HepG2 (cell line): Measurements from ENCODE around the gene DEPDC5. TPM values are rescaled to one million over a fixed set of nuclear protein-coding genes. Genes with fewer than 3 reads are reported as not detected.
"Not testable (repeated sequence)": the region's sequence is repeated elsewhere in the genome, so short reads cannot be mapped to it uniquely, and the experiment has no call there.

Source experiments
- ARNT2 ChIP-seq: sonication (generic); formaldehyde crosslinking; IDR thresholded peaks from 2 replicates; pipeline ENCODE4 v1.8.0; 2022; ENCODE audit warnings: mild to moderate bottlenecking, low read depth, missing genetic modification reagents, moderate library complexity
- EP300 ChIP-seq, 3 experiments: sonication (generic) in 1 of 3; formaldehyde crosslinking in 1 of 3; IDR thresholded peaks; 2 replicates each; pipeline versions ENCODE4 v1.5.1 to v1.6.1; 2011 to 2020; ENCODE audit warnings: low read depth in 2 of 3, low read length in 2 of 3, borderline replicate concordance in 1 of 3, improper control_type of control experiment in 1 of 3, mild to moderate bottlenecking in 1 of 3, missing genetic modification reagents in 1 of 3, moderate library complexity in 1 of 3
- ESRRA ChIP-seq: sonication (generic); formaldehyde crosslinking; IDR thresholded peaks from 2 replicates; pipeline ENCODE4 v1.5.1; 2020; ENCODE audit warnings: mild to moderate bottlenecking, low read depth, missing genetic modification reagents
- FOSL2 ChIP-seq: sonication (generic); formaldehyde crosslinking; IDR thresholded peaks from 2 replicates; pipeline ENCODE4 v1.4.0; 2020; ENCODE audit warnings: missing genetic modification reagents
- GATAD2A ChIP-seq: IDR thresholded peaks from 2 replicates; pipeline ENCODE4 v1.6.1; 2016
- HDAC1 ChIP-seq: sonication (generic); formaldehyde crosslinking; IDR thresholded peaks from 2 replicates; pipeline ENCODE4 v1.5.1; 2020; ENCODE audit warnings: mild to moderate bottlenecking, missing genetic modification reagents
- HDAC2 ChIP-seq: sonication (generic); formaldehyde crosslinking; IDR thresholded peaks from 2 replicates; pipeline ENCODE4 v1.4.0; 2020; ENCODE audit warnings: missing genetic modification reagents
- NONO ChIP-seq, 2 experiments: fragments of 450-650 bp in 1 of 2; sonication (generic) in 1 of 2; formaldehyde crosslinking in 1 of 2; IDR thresholded peaks in 1 of 2; conservative IDR thresholded peaks in 1 of 2; 2 replicates each; pipeline versions ENCODE4 v1.6.1 to v1.8.0; 2017 to 2022; ENCODE audit warnings: mild to moderate bottlenecking in 1 of 2, missing genetic modification reagents in 1 of 2, moderate library complexity in 1 of 2
- SALL1 ChIP-seq: sonication (generic); formaldehyde crosslinking; IDR thresholded peaks from 2 replicates; pipeline ENCODE4 v1.8.0; 2022; ENCODE audit warnings: mild to moderate bottlenecking, missing genetic modification reagents
- SPEN ChIP-seq: sonication (generic); formaldehyde crosslinking; IDR thresholded peaks from 2 replicates; pipeline ENCODE4 v1.5.1; 2020; ENCODE audit warnings: low read depth, mild to moderate bottlenecking, missing genetic modification reagents
- ZNF142 ChIP-seq: sonication (generic); formaldehyde crosslinking; IDR thresholded peaks from 2 replicates; pipeline ENCODE4 v1.4.0; 2020; ENCODE audit warnings: missing genetic modification reagents
- ZNF430 ChIP-seq: sonication (generic); formaldehyde crosslinking; IDR thresholded peaks from 2 replicates; pipeline ENCODE4 v1.9.0; 2021; ENCODE audit warnings: mild to moderate bottlenecking, missing genetic modification reagents
- ZNF543 ChIP-seq: sonication (generic); formaldehyde crosslinking; IDR thresholded peaks from 2 replicates; pipeline ENCODE4 v1.4.0; 2020; ENCODE audit warnings: mild to moderate bottlenecking, missing genetic modification reagents
- ZNF556 ChIP-seq: sonication (generic); formaldehyde crosslinking; IDR thresholded peaks from 2 replicates; pipeline ENCODE4 v1.4.0; 2020; ENCODE audit warnings: mild to moderate bottlenecking, missing genetic modification reagents, borderline replicate concordance
- ZNF580 ChIP-seq: IDR thresholded peaks from 2 replicates; pipeline ENCODE4 v1.6.1; 2016; ENCODE audit warnings: low read depth, borderline replicate concordance
- ZNF788 ChIP-seq: sonication (generic); formaldehyde crosslinking; IDR thresholded peaks from 2 replicates; pipeline ENCODE4 v1.5.0; 2020; ENCODE audit warnings: mild to moderate bottlenecking, missing genetic modification reagents, borderline replicate concordance
- polyA plus RNA-seq, 8 experiments: library from polyadenylated mRNA; depleted of rRNA in 3 of 8; stranded (reverse) in 7 of 8; unstranded in 1 of 8; fragments of >200 nt; fragmentation: Illumina TruSeq in 4 of 8; extraction: Trizol in 4 of 8; gene quantifications; 2 replicates each; pipeline versions ENCODE4 v1.2.1 to v1.2.3, GENCODE V29; 2011 to 2016; ENCODE audit warnings: low read depth in 4 of 8, missing spikeins in 1 of 8, mixed read lengths in 1 of 8; ENCODE audit not compliant: insufficient read depth in 1 of 8
- total RNA-seq, 5 experiments: library from RNA; depleted of rRNA; stranded (reverse); fragments of >200 nt; fragmentation: Illumina TruSeq; extraction: Trizol; gene quantifications; 2 replicates each; pipeline ENCODE4 v1.2.3, GENCODE V29; 2016; ENCODE audit warnings: low read depth in 1 of 5
- TF ChIP-seq, protein P1 (sequence below): sonication (generic); formaldehyde crosslinking; IDR thresholded peaks from 2 replicates; pipeline ENCODE4 v1.5.0; 2020; ENCODE audit warnings: missing genetic modification reagents
- TF ChIP-seq, protein P2 (sequence below): IDR thresholded peaks from 2 replicates; pipeline ENCODE4 v1.6.1; 2018; ENCODE audit warnings: missing genetic modification reagents, mild to moderate bottlenecking, missing compliant biosample characterization

DEPDC5 gene
- total and polyA plus RNA-seq, 2 of the 13 experiments (the other 11 are each of a cell fraction or from before 2014, with no cell fraction given) = 9.8 to 12.4 TPM

DNA sequence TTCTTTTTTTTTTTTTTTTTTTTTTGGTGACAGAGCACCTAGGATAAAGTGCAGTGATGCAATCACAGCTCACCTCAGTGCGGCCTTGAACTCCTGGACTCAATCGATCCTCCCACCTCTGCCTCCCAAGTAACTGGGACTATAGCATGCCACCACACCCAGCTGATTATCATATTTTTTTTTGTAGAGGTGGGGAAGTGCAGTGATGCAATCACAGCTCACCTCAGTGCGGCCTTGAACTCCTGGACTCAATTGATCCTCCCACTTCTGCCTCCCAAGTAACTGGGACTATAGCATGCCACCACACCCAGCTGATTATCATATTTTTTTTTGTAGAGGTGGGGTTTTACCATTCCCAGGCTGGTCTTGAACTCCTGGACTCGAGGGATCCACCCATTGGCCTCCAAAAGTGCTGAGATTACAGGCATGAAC is 61.6 kb downstream of the DEPDC5 start (continued):
- TF ChIP-seq, protein P1, sequence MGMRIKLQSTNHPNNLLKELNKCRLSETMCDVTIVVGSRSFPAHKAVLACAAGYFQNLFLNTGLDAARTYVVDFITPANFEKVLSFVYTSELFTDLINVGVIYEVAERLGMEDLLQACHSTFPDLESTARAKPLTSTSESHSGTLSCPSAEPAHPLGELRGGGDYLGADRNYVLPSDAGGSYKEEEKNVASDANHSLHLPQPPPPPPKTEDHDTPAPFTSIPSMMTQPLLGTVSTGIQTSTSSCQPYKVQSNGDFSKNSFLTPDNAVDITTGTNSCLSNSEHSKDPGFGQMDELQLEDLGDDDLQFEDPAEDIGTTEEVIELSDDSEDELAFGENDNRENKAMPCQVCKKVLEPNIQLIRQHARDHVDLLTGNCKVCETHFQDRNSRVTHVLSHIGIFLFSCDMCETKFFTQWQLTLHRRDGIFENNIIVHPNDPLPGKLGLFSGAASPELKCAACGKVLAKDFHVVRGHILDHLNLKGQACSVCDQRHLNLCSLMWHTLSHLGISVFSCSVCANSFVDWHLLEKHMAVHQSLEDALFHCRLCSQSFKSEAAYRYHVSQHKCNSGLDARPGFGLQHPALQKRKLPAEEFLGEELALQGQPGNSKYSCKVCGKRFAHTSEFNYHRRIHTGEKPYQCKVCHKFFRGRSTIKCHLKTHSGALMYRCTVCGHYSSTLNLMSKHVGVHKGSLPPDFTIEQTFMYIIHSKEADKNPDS = peak; percentile 93; the same call in 1 of the 2 replicates
- TF ChIP-seq HDAC1 (CRISPR knock-in tag) (peak; percentile 74), ZNF788 (CRISPR knock-in tag) (peak; percentile 85; the same call in 1 of the 2 replicates), GATAD2A (CRISPR knock-in tag) (peak; percentile 95), EP300 (IDR thresholded peaks at IDR 0.05; ENCODE audit: low read depth in 2 of 2, low read length in 2 of 2) (peak; percentile 68 to 78; a peak in 3 of 4 replicates), EP300 (CRISPR knock-in tag; IDR thresholded peaks at IDR 0.05; ENCODE audit: borderline replicate concordance) (peak; percentile 87), ZNF543 (peak; percentile 53; the same call in 1 of the 2 replicates), FOSL2 (CRISPR knock-in tag) (peak; percentile 81), ESRRA (peak; percentile 93), NONO (CRISPR knock-in tag; conservative IDR thresholded peaks at IDR 0.05) (peak; percentile 77), SALL1 (CRISPR knock-in tag) (peak; percentile 98), ZNF556 (peak; percentile 89), HDAC2 (CRISPR knock-in tag) (peak; percentile 81; the same call in 1 of the 2 replicates), ARNT2 (CRISPR knock-in tag) (peak; percentile 76; the same call in 1 of the 2 replicates), ZNF142 (CRISPR knock-in tag) (peak; percentile 41; the same call in 1 of the 2 replicates), ZNF580 (0 out of 2 replicates have a peak, but pooled peaks have one; percentile 39), SPEN (CRISPR knock-in tag) (peak; percentile 64; the same call in 1 of the 2 replicates), ZNF430 (CRISPR knock-in tag) (peak; percentile 88)
- TF ChIP-seq NONO (IDR thresholded peaks at IDR 0.05) = not testable (repeated sequence)
- TF ChIP-seq, protein P2, sequence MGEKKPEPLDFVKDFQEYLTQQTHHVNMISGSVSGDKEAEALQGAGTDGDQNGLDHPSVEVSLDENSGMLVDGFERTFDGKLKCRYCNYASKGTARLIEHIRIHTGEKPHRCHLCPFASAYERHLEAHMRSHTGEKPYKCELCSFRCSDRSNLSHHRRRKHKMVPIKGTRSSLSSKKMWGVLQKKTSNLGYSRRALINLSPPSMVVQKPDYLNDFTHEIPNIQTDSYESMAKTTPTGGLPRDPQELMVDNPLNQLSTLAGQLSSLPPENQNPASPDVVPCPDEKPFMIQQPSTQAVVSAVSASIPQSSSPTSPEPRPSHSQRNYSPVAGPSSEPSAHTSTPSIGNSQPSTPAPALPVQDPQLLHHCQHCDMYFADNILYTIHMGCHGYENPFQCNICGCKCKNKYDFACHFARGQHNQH = peak; percentile 79; the same call in 1 of the 2 replicates
